Measurements from ENCODE around the gene PGLYRP1. TPM values are rescaled to one million over a fixed set of nuclear protein-coding genes. Genes with fewer than 3 reads are reported as not detected.

PGLYRP1 gene
- total RNA-seq: under 1 TPM in 1 of 4 donors, not detected in 3; 0.65 TPM

DNA sequence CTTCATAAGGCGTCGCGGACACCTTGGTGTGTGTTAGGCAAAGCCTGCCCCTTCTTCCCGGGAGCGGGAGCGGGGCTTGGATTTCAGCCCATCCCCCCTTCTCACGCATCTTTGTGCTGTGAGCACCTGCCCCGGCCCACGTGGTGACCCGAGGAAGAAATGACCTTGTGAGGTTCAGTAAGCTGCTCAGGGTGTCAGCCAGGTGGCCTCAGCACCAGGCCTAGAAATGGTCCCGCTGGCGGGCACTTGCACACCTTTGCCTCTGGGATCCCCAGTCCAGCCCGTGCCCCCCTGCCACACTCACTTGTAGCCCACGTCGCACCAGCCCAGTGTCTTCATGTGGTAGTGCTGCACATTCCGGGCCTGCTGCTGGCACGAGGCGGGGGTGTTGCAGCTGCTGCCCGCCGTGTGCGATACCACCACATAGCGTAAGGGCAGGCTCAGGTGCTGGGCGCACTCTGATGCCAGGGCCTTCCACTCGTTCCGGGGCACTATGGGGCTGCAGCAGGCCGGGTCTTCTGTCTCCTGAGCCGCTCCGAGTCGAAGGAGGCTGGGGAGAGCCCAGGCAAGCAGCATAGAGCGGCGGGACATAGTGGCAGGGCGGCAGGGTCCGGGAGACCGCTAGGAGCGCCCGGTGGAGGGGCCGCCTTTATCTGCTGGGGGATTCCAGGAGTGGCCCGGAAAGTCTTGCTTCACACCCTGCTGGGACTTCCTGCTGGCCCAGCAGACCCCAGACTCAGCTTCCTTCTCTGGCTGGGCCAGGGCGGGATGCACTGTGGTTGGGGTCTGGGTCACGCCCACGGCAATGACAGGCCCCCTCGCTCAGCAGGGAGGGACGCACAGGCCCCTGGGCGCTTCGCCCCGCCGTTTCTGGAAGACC lies at the start of gene PGLYRP1:
PGLYRP1 (minus strand) TSS at position 623 of the 880 bp plus-strand sequence; CDS start at position 591, 32 bp downstream.
- Histone ChIP-seq H3K36me3 (peaks cover 0 to 16% (median 4%) of the 10 kb centered on the region in 4 donors), H3K4me1 (peaks cover 0 to 8% (median 0%) of the 10 kb centered on the region in 4 donors), H3K27me3 (peaks cover 2 to 55% (median 15%) of the 10 kb centered on the region in 4 donors), H3K27ac (replicated peaks in 1 of 4) (no peak within 1 kb of the TSS), H3K4me3 (no peak within 1 kb of the TSS), H3K9me3 (no peaks in the 10 kb centered on the region)
- DNase-seq (ENCODE audit: extremely low spot score): no peak
- 55% methylated on average over 11 of the region's 47 CpGs for WGBS
- intact Hi-C loops (cut with DNase I): no loop called here
- TF ChIP-seq CTCF (IDR thresholded peaks at IDR 0.05): no peak
- no peak for TF ChIP-seq POLR2AphosphoS5 (IDR thresholded peaks at IDR 0.05)

DNA sequence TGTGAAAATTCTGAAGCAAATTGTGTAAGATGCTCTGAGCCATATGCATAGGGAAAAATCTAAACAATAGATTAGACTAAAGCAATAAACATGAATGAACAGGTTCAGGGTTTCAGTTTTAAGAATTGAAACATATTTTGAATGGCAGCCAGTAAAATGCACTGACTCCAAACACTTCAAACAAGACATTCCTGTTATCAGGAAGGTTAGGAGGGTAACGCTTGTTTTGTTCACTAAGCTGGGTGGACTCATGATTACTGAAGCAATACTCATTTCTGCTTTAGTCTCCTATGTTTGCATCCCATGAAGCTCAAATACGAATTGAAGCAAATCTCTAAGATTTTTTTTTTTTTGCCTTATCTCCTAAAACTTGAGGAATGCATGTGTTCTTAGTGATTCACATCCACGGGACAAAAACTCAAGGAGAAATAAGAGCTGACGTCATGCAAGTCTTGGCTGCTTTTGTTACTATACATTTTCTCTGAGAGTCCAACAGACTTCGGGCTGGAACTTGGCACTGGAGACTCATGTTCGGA lies 47.0 kb upstream of the PGLYRP1 start:
- WGBS: 50% methylated on average over 6 of the region's 6 CpGs
- Histone ChIP-seq H3K36me3 (no peaks in the 10 kb centered on the region), H3K4me3 (no peak overlapping the region), H3K4me1 (no peaks in the 10 kb centered on the region), H3K27me3 (peaks cover 0 to 67% (median 4%) of the 10 kb centered on the region in 4 donors), H3K9me3 (no peaks in the 10 kb centered on the region), H3K27ac (replicated peaks in 1 of 4) (no peak overlapping the region)
- TF ChIP-seq POLR2A (IDR thresholded peaks at IDR 0.05; ENCODE audit: low read depth) (no peak), CTCF (IDR thresholded peaks at IDR 0.05) (no peak), POLR2AphosphoS5 (IDR thresholded peaks at IDR 0.05) (no peak), EP300 (IDR thresholded peaks at IDR 0.05) (no peak)
- intact Hi-C loops (cut with DNase I): no loop called here
- no peak for DNase-seq (ENCODE audit: extremely low spot score)

DNA sequence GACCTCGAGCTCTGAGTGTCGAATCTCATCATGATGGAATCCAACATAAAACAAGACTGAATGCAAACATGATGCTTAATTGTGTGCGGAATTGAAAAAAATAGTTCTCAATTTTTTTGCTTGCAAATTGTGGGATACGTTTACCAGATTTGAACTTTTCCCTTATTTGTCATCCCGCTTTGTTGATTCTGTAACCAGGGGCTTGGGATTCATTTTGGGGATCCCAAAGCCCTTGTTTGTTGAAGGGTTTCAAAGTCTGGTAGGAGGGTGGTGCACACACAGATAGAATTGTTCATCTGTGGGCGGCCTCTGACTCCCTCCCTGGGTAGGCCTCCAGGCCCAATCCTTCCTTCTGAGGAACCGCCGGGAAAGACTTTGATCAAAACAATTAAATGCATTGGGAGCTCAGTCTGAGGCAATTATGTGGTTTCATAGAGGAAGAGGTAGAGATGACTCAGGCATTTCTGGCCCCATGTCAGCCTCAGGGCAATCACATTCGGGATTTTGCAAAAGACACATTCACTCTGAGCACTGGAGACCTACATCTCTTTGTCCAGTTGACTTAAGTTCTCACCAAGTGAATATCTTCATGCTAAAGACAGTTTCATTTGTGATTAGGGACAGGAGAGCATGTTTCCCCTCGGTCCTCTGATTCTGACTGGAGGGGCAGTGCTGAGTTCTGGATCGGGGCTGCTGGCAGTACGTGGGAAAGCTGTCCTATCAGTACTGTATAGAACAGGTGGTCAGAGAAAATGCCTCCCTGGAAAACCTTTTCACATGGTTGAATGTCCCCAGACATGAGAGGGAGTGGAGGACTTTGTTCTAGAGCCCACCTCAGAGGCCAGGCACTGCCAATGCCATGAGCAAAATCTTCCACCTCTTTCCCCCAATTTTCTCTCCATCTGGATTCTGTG lies 45.7 kb upstream of the PGLYRP1 start:
- Histone ChIP-seq H3K27ac (replicated peaks in 1 of 4) (no peak overlapping the region), H3K36me3 (no peaks in the 10 kb centered on the region), H3K4me1 (no peaks in the 10 kb centered on the region), H3K9me3 (no peaks in the 10 kb centered on the region), H3K4me3 (no peak overlapping the region), H3K27me3 (peaks cover 0 to 73% (median 2%) of the 10 kb centered on the region in 4 donors)
- intact Hi-C loops (cut with DNase I): no loop called here
- WGBS: 80% methylated on average over 12 of the region's 12 CpGs
- TF ChIP-seq POLR2A (IDR thresholded peaks at IDR 0.05; ENCODE audit: low read depth): no peak
- TF ChIP-seq POLR2AphosphoS5 (IDR thresholded peaks at IDR 0.05): no peak
- TF ChIP-seq EP300 (IDR thresholded peaks at IDR 0.05): no peak
- TF ChIP-seq CTCF (IDR thresholded peaks at IDR 0.05): no peak
- no peak for DNase-seq (ENCODE audit: extremely low spot score)

DNA sequence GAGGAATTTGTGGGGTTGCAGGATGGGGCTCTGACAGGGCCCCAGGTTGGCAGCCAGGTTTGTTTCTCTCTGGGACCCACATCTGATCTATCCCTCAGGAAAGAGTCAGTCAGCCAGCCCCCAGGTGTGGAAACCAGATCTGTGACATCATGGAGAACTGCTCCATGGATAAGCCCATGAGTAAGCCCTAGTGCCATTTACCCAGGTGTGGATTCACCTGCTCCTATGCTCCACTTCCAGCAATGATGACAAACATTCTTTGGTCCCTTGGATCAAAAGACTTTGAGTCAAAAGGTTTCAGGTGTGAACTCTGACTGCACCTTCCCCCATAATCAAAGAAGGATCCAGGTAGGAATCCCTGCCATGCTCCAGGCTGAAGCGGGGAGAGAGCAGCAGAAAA lies 44.8 kb upstream of the PGLYRP1 start:
- H3K27ac ChIP-seq (replicated peaks in 1 of 4): no peak overlapping the region
- no peaks in the 10 kb centered on the region for H3K4me1 ChIP-seq
- intact Hi-C loops (cut with DNase I): no loop called here
- 87% methylated on average over 1 of the region's 1 CpG for WGBS
- no peaks in the 10 kb centered on the region for H3K9me3 ChIP-seq
- peaks cover 0 to 77% (median 2%) of the 10 kb centered on the region in 4 donors for H3K27me3 ChIP-seq
- no peak for TF ChIP-seq CTCF (IDR thresholded peaks at IDR 0.05)
- no peak for TF ChIP-seq POLR2AphosphoS5 (IDR thresholded peaks at IDR 0.05)
- TF ChIP-seq EP300 (IDR thresholded peaks at IDR 0.05): no peak
- no peak for TF ChIP-seq POLR2A (IDR thresholded peaks at IDR 0.05; ENCODE audit: low read depth)
- H3K36me3 ChIP-seq: no peaks in the 10 kb centered on the region
- no peak for DNase-seq (ENCODE audit: extremely low spot score)
- H3K4me3 ChIP-seq: no peak overlapping the region

All from esophagus muscularis mucosa (tissue), 4 donors.